HepG2 (cell line): ENCODE results near the gene ACAP2. TPM values are rescaled to one million over a fixed set of nuclear protein-coding genes. Genes with fewer than 3 reads are reported as not detected.

Experiments used
- BATF2 ChIP-seq: sonication (generic); formaldehyde crosslinking; IDR thresholded peaks from 2 replicates; pipeline ENCODE4 v1.8.0; 2022; ENCODE audit warnings: mild to moderate bottlenecking, missing genetic modification reagents, moderate library complexity
- CENPT ChIP-seq: sonication (generic); formaldehyde crosslinking; IDR thresholded peaks from 2 replicates; pipeline ENCODE4 v1.8.0; 2022; ENCODE audit warnings: low read depth, mild to moderate bottlenecking, moderate library complexity, missing genetic modification reagents
- CREBL2 ChIP-seq: sonication (generic); formaldehyde crosslinking; IDR thresholded peaks from 2 replicates; pipeline ENCODE4 v1.8.1; 2023; ENCODE audit warnings: missing genetic modification reagents, mild to moderate bottlenecking, borderline replicate concordance
- DZIP1 ChIP-seq: sonication (generic); formaldehyde crosslinking; IDR thresholded peaks from 2 replicates; pipeline ENCODE4 v1.5.0; 2020; ENCODE audit warnings: mild to moderate bottlenecking, missing genetic modification reagents
- HNF4A ChIP-seq: sonication (generic); formaldehyde crosslinking; IDR thresholded peaks from 2 replicates; pipeline ENCODE4 v1.4.0; 2020; ENCODE audit warnings: missing genetic modification reagents
- HNF4G ChIP-seq, 2 experiments: sonication (generic) in 1 of 2; formaldehyde crosslinking in 1 of 2; IDR thresholded peaks; 2 replicates each; pipeline versions ENCODE4 v1.4.0 to v1.6.1; 2011 to 2020; ENCODE audit warnings: borderline replicate concordance in 2 of 2, low read depth in 2 of 2, mild to moderate bottlenecking in 2 of 2, low read length in 1 of 2, missing genetic modification reagents in 1 of 2, moderate library complexity in 1 of 2
- JDP2 ChIP-seq: sonication (generic); formaldehyde crosslinking; IDR thresholded peaks from 2 replicates; pipeline ENCODE4 v1.8.1; 2022; ENCODE audit warnings: missing genetic modification reagents, borderline replicate concordance
- KDM1A ChIP-seq: IDR thresholded peaks from 2 replicates; pipeline ENCODE4 v1.6.1; 2016; ENCODE audit warnings: missing compliant biosample characterization
- KDM2A ChIP-seq: sonication (generic); formaldehyde crosslinking; IDR thresholded peaks from 2 replicates; pipeline ENCODE4 v1.4.0; 2020; ENCODE audit warnings: low read depth, missing genetic modification reagents, borderline replicate concordance
- NR2C2 ChIP-seq: sonication (generic); formaldehyde crosslinking; IDR thresholded peaks from 2 replicates; pipeline ENCODE4 v1.4.0; 2020; ENCODE audit warnings: missing genetic modification reagents, mild to moderate bottlenecking, moderate library complexity, borderline replicate concordance
- POGZ ChIP-seq: sonication (generic); formaldehyde crosslinking; IDR thresholded peaks from 2 replicates; pipeline ENCODE4 v1.4.0; 2020; ENCODE audit warnings: mild to moderate bottlenecking, missing genetic modification reagents
- RELA ChIP-seq: sonication (generic); formaldehyde crosslinking; IDR thresholded peaks from 2 replicates; pipeline ENCODE4 v1.4.0; 2020; ENCODE audit warnings: missing genetic modification reagents
- SUZ12 ChIP-seq: fragments of 150-350 bp; IDR thresholded peaks from 2 replicates; pipeline ENCODE4 v1.6.1; 2014; ENCODE audit warnings: low read depth, low read length
- TBP ChIP-seq: sonication (generic); formaldehyde crosslinking; IDR thresholded peaks from 2 replicates; pipeline ENCODE4 v1.5.0; 2020; ENCODE audit warnings: missing genetic modification reagents
- U2AF1 ChIP-seq: fragments of 200-400 bp; formaldehyde crosslinking; optimal IDR thresholded peaks from 2 replicates; pipeline ENCODE3; 2017; ENCODE audit warnings: mild to moderate bottlenecking, low read depth, low read length
- WIZ ChIP-seq: sonication (generic); formaldehyde crosslinking; IDR thresholded peaks from 2 replicates; pipeline ENCODE4 v1.5.1; 2020; ENCODE audit warnings: mild to moderate bottlenecking, missing genetic modification reagents
- ZFP90 ChIP-seq: sonication (generic); formaldehyde crosslinking; IDR thresholded peaks from 2 replicates; pipeline ENCODE4 v1.8.0; 2022; ENCODE audit warnings: missing genetic modification reagents, mild to moderate bottlenecking, inconsistent platforms, borderline replicate concordance
- ZNF530 ChIP-seq: sonication (generic); formaldehyde crosslinking; IDR thresholded peaks from 2 replicates; pipeline ENCODE4 v1.5.0; 2020; ENCODE audit warnings: low read depth, mild to moderate bottlenecking, missing genetic modification reagents
- ZNF672 ChIP-seq: sonication (generic); formaldehyde crosslinking; IDR thresholded peaks from 2 replicates; pipeline ENCODE4 v1.8.1; 2022; ENCODE audit warnings: missing genetic modification reagents
- ZNF691 ChIP-seq: sonication (generic); formaldehyde crosslinking; IDR thresholded peaks from 2 replicates; pipeline ENCODE4 v1.4.0; 2020; ENCODE audit warnings: missing genetic modification reagents, low read depth, mild to moderate bottlenecking, borderline replicate concordance
- ZNF780A ChIP-seq: sonication (generic); formaldehyde crosslinking; IDR thresholded peaks from 2 replicates; pipeline ENCODE4 v1.8.0; 2022; ENCODE audit warnings: mild to moderate bottlenecking, missing genetic modification reagents, moderate library complexity
- ZNF883 ChIP-seq: sonication (generic); formaldehyde crosslinking; IDR thresholded peaks from 2 replicates; pipeline ENCODE4 v1.5.1; 2020; ENCODE audit warnings: mild to moderate bottlenecking, missing genetic modification reagents; ENCODE audit errors: not compliant biosample characterization
- ZSCAN5A ChIP-seq: sonication (generic); formaldehyde crosslinking; IDR thresholded peaks from 2 replicates; pipeline ENCODE4 v1.8.0; 2022; ENCODE audit warnings: mild to moderate bottlenecking, missing genetic modification reagents, borderline replicate concordance
- polyA plus RNA-seq, 8 experiments: library from polyadenylated mRNA; depleted of rRNA in 3 of 8; stranded (reverse) in 7 of 8; unstranded in 1 of 8; fragments of >200 nt; fragmentation: Illumina TruSeq in 4 of 8; extraction: Trizol in 4 of 8; gene quantifications; 2 replicates each; pipeline versions ENCODE4 v1.2.1 to v1.2.3, GENCODE V29; 2011 to 2016; ENCODE audit warnings: low read depth in 4 of 8, missing spikeins in 1 of 8, mixed read lengths in 1 of 8; ENCODE audit not compliant: insufficient read depth in 1 of 8
- total RNA-seq, 5 experiments: library from RNA; depleted of rRNA; stranded (reverse); fragments of >200 nt; fragmentation: Illumina TruSeq; extraction: Trizol; gene quantifications; 2 replicates each; pipeline ENCODE4 v1.2.3, GENCODE V29; 2016; ENCODE audit warnings: low read depth in 1 of 5

The ACAP2 gene
- total and polyA plus RNA-seq, 2 of the 13 experiments (the other 11 are each of a cell fraction or from before 2014, with no cell fraction given): 7.3 to 23.9 TPM

- TF ChIP-seq CREBL2 (CRISPR knock-in tag) (peak; percentile 27; the same call in 1 of the 2 replicates), HNF4A (peak; percentile 48; the same call in 1 of the 2 replicates), JDP2 (CRISPR knock-in tag) (no peak; the same call in 1 of the 2 replicates), POGZ (peak; percentile 86), CENPT (CRISPR knock-in tag) (no peak), SUZ12 (no peak), RELA (CRISPR knock-in tag) (no peak), ZNF780A (CRISPR knock-in tag) (no peak), KDM2A (peak; percentile 89), WIZ (CRISPR knock-in tag) (no peak), ZNF883 (CRISPR knock-in tag) (peak; percentile 72), ZNF672 (CRISPR knock-in tag) (no peak; the same call in 1 of the 2 replicates), BATF2 (CRISPR knock-in tag) (no peak; the same call in 1 of the 2 replicates), DZIP1 (CRISPR knock-in tag) (peak; percentile 94), ZNF530 (CRISPR knock-in tag) (0 out of 2 replicates have a peak, but pooled peaks have one; percentile 20), KDM1A (CRISPR knock-in tag) (no peak), TBP (no peak), ZFP90 (CRISPR knock-in tag) (peak; percentile 76; the same call in 1 of the 2 replicates), ZNF691 (CRISPR knock-in tag) (no peak), ZSCAN5A (CRISPR knock-in tag) (0 out of 2 replicates have a peak, but pooled peaks have one; percentile 65), HNF4G (IDR thresholded peaks at IDR 0.05; ENCODE audit: borderline replicate concordance, low read depth, low read length) (no peak; the same call in 1 of the 2 replicates), HNF4G (CRISPR knock-in tag; IDR thresholded peaks at IDR 0.05; ENCODE audit: borderline replicate concordance, low read depth) (peak; percentile 37; the same call in 1 of the 2 replicates), U2AF1 (no peak), NR2C2 (CRISPR knock-in tag) (peak; percentile 80)
Measured at GRCh38 chr3:195259475-195260279, 183.1 kb downstream of the ACAP2 start (continued).
